WTC11 (cell line): ENCODE results near the gene BFSP1. TPM values are rescaled to one million over a fixed set of nuclear protein-coding genes. Genes with fewer than 3 reads are reported as not detected.

ENCODE experiments used
- AFF4 ChIP-seq: sonication (generic); formaldehyde crosslinking; IDR thresholded peaks from 2 replicates; pipeline ENCODE4 v1.8.1; 2023; ENCODE audit warnings: mild to moderate bottlenecking, missing genetic modification reagents, borderline replicate concordance
- GABPB1 ChIP-seq: sonication (generic); formaldehyde crosslinking; IDR thresholded peaks from 2 replicates; pipeline ENCODE4 v1.8.1; 2023; ENCODE audit warnings: mild to moderate bottlenecking, missing genetic modification reagents
- GRHL2 ChIP-seq: fragments of 250-450 bp; sonication (Bioruptor Pico); IDR thresholded peaks from 2 replicates; pipeline ENCODE4 v1.8.0; 2022; ENCODE audit warnings: mild to moderate bottlenecking, moderate library complexity; ENCODE audit not compliant: insufficient replicate concordance, severe bottlenecking
- KAT7 ChIP-seq: sonication (generic); formaldehyde crosslinking; IDR thresholded peaks from 2 replicates; pipeline ENCODE4 v1.8.1; 2023; ENCODE audit warnings: missing genetic modification reagents, mild to moderate bottlenecking, borderline replicate concordance
- ZNF121 ChIP-seq: sonication (generic); formaldehyde crosslinking; IDR thresholded peaks from 2 replicates; pipeline ENCODE4 v1.8.0; 2023; ENCODE audit warnings: missing genetic modification reagents
- ZNF232 ChIP-seq: sonication (generic); formaldehyde crosslinking; IDR thresholded peaks from 2 replicates; pipeline ENCODE4 v1.8.0; 2022; ENCODE audit warnings: mild to moderate bottlenecking, missing genetic modification reagents
- ZNF281 ChIP-seq: sonication (generic); formaldehyde crosslinking; IDR thresholded peaks from 2 replicates; pipeline ENCODE4 v1.8.0; 2023; ENCODE audit warnings: mild to moderate bottlenecking, missing genetic modification reagents
- ZNF425 ChIP-seq: fragments of 250-450 bp; sonication (Bioruptor Pico); conservative IDR thresholded peaks from 2 replicates; pipeline ENCODE4 v1.9.0; 2021; ENCODE audit warnings: mild to moderate bottlenecking
- total RNA-seq: library from RNA; stranded (reverse); gene quantifications from 3 replicates; pipeline ENCODE4 v1.2.3, GENCODE V29; 2021
- TF ChIP-seq, protein P1 (sequence below): fragments of 250-450 bp; sonication (Bioruptor Pico); IDR thresholded peaks from 2 replicates; pipeline ENCODE4 v1.9.0; 2021; ENCODE audit warnings: mild to moderate bottlenecking
- TF ChIP-seq, protein P2 (sequence below): sonication (generic); formaldehyde crosslinking; IDR thresholded peaks from 2 replicates; pipeline ENCODE4 v1.8.0; 2023; ENCODE audit warnings: missing genetic modification reagents, mild to moderate bottlenecking, borderline replicate concordance

BFSP1 gene
- total RNA-seq, 1 experiment from 2014 or later = 3.0 TPM

DNA sequence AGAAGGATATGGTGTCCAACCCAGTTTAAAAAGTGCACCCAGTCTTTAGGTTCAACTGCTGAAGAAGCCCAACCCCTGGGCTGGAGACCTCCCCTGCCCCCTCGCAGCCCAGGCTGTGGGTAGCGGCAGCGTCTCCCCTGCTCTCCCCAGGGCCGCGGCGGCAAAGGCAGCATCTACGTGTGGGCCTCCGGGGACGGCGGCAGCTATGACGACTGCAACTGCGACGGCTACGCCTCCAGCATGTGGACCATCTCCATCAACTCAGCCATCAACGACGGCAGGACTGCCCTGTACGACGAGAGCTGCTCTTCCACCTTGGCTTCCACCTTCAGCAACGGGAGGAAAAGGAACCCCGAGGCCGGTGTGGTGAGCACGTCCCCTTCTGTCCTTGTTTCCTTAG lies 77.6 kb downstream of the BFSP1 start (continued):
- TF ChIP-seq, protein P1, sequence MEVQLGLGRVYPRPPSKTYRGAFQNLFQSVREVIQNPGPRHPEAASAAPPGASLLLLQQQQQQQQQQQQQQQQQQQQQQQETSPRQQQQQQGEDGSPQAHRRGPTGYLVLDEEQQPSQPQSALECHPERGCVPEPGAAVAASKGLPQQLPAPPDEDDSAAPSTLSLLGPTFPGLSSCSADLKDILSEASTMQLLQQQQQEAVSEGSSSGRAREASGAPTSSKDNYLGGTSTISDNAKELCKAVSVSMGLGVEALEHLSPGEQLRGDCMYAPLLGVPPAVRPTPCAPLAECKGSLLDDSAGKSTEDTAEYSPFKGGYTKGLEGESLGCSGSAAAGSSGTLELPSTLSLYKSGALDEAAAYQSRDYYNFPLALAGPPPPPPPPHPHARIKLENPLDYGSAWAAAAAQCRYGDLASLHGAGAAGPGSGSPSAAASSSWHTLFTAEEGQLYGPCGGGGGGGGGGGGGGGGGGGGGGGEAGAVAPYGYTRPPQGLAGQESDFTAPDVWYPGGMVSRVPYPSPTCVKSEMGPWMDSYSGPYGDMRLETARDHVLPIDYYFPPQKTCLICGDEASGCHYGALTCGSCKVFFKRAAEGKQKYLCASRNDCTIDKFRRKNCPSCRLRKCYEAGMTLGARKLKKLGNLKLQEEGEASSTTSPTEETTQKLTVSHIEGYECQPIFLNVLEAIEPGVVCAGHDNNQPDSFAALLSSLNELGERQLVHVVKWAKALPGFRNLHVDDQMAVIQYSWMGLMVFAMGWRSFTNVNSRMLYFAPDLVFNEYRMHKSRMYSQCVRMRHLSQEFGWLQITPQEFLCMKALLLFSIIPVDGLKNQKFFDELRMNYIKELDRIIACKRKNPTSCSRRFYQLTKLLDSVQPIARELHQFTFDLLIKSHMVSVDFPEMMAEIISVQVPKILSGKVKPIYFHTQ (CRISPR knock-in tag) = no peak
- no peak for TF ChIP-seq GRHL2 (CRISPR knock-in tag)
- no peak for TF ChIP-seq AFF4
- TF ChIP-seq ZNF281 (CRISPR knock-in tag) = no peak
- no peak for TF ChIP-seq ZNF232
- TF ChIP-seq, protein P2, sequence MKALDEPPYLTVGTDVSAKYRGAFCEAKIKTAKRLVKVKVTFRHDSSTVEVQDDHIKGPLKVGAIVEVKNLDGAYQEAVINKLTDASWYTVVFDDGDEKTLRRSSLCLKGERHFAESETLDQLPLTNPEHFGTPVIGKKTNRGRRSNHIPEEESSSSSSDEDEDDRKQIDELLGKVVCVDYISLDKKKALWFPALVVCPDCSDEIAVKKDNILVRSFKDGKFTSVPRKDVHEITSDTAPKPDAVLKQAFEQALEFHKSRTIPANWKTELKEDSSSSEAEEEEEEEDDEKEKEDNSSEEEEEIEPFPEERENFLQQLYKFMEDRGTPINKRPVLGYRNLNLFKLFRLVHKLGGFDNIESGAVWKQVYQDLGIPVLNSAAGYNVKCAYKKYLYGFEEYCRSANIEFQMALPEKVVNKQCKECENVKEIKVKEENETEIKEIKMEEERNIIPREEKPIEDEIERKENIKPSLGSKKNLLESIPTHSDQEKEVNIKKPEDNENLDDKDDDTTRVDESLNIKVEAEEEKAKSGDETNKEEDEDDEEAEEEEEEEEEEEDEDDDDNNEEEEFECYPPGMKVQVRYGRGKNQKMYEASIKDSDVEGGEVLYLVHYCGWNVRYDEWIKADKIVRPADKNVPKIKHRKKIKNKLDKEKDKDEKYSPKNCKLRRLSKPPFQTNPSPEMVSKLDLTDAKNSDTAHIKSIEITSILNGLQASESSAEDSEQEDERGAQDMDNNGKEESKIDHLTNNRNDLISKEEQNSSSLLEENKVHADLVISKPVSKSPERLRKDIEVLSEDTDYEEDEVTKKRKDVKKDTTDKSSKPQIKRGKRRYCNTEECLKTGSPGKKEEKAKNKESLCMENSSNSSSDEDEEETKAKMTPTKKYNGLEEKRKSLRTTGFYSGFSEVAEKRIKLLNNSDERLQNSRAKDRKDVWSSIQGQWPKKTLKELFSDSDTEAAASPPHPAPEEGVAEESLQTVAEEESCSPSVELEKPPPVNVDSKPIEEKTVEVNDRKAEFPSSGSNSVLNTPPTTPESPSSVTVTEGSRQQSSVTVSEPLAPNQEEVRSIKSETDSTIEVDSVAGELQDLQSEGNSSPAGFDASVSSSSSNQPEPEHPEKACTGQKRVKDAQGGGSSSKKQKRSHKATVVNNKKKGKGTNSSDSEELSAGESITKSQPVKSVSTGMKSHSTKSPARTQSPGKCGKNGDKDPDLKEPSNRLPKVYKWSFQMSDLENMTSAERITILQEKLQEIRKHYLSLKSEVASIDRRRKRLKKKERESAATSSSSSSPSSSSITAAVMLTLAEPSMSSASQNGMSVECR (CRISPR knock-in tag) = no peak
- TF ChIP-seq GABPB1 (CRISPR knock-in tag) = no peak
- TF ChIP-seq ZNF425 (CRISPR knock-in tag) = no peak
- no peak for TF ChIP-seq ZNF121 (CRISPR knock-in tag)
- no peak for TF ChIP-seq KAT7 (CRISPR knock-in tag)
